SK-N-SH (cell line): ENCODE results near the gene ATP2A1.

Experiments used
- GATA2 ChIP-seq: sonication (generic); formaldehyde crosslinking; IDR thresholded peaks from 2 replicates; pipeline ENCODE4 v1.5.0; 2020; ENCODE audit warnings: mild to moderate bottlenecking, missing genetic modification reagents
- MEF2A ChIP-seq: IDR thresholded peaks from 2 replicates; pipeline ENCODE4 v1.4.0; 2012; ENCODE audit warnings: low read depth, borderline replicate concordance
- MXI1 ChIP-seq: IDR thresholded peaks from 2 replicates; pipeline ENCODE4 v1.6.1; 2012; ENCODE audit warnings: mild to moderate bottlenecking, low read depth, low read length, improper control_type of control experiment
- POLR2AphosphoS5 ChIP-seq: IDR thresholded peaks from 2 replicates; pipeline ENCODE4 v1.6.1; 2012; ENCODE audit warnings: low read depth, low read length
- RXRA ChIP-seq: IDR thresholded peaks from 2 replicates; pipeline ENCODE4 v1.4.0; 2012; ENCODE audit warnings: low read depth, mild to moderate bottlenecking, borderline replicate concordance
- SIN3A ChIP-seq: IDR thresholded peaks from 2 replicates; pipeline ENCODE4 v1.6.1; 2012; ENCODE audit warnings: low read depth, mild to moderate bottlenecking, low read length, moderate library complexity, borderline replicate concordance
- TF ChIP-seq, protein P1 (sequence below): IDR thresholded peaks from 2 replicates; pipeline ENCODE4 v1.4.0; 2012; ENCODE audit warnings: low read depth, borderline replicate concordance
- TF ChIP-seq, protein P2 (sequence below): fragments of 200-600 bp; sonication (generic); IDR thresholded peaks from 2 replicates; pipeline ENCODE4 v1.6.1; 2017; ENCODE audit warnings: antibody characterized with exemption, mild to moderate bottlenecking, moderate library complexity
- TF ChIP-seq, protein P3 (sequence below): IDR thresholded peaks from 2 replicates; pipeline ENCODE4 v1.6.1; 2012; ENCODE audit warnings: mild to moderate bottlenecking, low read depth, low read length, moderate library complexity

DNA sequence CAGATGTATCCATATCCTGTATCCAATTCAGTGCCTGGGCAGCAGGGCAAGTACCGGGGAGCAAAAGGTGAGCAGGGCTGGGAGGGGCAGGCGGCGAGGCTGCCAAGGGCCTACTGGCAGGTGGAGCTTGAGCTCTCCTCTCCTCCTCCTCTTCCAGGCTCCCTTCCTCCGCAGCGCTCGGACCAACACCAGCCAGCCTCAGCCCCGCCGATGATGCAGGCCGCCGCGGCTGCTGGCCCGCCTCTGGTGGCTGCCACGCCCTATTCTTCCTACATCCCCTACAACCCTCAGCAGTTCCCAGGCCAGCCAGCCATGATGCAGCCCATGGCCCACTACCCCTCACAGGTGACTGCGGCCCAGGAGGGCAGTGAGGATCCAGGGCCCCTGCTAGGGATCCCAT, 43.9 kb upstream of the ATP2A1 start:
- TF ChIP-seq, protein P1, sequence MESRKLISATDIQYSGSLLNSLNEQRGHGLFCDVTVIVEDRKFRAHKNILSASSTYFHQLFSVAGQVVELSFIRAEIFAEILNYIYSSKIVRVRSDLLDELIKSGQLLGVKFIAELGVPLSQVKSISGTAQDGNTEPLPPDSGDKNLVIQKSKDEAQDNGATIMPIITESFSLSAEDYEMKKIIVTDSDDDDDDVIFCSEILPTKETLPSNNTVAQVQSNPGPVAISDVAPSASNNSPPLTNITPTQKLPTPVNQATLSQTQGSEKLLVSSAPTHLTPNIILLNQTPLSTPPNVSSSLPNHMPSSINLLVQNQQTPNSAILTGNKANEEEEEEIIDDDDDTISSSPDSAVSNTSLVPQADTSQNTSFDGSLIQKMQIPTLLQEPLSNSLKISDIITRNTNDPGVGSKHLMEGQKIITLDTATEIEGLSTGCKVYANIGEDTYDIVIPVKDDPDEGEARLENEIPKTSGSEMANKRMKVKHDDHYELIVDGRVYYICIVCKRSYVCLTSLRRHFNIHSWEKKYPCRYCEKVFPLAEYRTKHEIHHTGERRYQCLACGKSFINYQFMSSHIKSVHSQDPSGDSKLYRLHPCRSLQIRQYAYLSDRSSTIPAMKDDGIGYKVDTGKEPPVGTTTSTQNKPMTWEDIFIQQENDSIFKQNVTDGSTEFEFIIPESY: no peak
- TF ChIP-seq, protein P2, sequence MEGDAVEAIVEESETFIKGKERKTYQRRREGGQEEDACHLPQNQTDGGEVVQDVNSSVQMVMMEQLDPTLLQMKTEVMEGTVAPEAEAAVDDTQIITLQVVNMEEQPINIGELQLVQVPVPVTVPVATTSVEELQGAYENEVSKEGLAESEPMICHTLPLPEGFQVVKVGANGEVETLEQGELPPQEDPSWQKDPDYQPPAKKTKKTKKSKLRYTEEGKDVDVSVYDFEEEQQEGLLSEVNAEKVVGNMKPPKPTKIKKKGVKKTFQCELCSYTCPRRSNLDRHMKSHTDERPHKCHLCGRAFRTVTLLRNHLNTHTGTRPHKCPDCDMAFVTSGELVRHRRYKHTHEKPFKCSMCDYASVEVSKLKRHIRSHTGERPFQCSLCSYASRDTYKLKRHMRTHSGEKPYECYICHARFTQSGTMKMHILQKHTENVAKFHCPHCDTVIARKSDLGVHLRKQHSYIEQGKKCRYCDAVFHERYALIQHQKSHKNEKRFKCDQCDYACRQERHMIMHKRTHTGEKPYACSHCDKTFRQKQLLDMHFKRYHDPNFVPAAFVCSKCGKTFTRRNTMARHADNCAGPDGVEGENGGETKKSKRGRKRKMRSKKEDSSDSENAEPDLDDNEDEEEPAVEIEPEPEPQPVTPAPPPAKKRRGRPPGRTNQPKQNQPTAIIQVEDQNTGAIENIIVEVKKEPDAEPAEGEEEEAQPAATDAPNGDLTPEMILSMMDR: no peak
- TF ChIP-seq GATA2 (CRISPR knock-in tag) (no peak), MEF2A (no peak), MXI1 (no peak), RXRA (no peak), SIN3A (no peak), POLR2AphosphoS5 (no peak)
- TF ChIP-seq, protein P3, sequence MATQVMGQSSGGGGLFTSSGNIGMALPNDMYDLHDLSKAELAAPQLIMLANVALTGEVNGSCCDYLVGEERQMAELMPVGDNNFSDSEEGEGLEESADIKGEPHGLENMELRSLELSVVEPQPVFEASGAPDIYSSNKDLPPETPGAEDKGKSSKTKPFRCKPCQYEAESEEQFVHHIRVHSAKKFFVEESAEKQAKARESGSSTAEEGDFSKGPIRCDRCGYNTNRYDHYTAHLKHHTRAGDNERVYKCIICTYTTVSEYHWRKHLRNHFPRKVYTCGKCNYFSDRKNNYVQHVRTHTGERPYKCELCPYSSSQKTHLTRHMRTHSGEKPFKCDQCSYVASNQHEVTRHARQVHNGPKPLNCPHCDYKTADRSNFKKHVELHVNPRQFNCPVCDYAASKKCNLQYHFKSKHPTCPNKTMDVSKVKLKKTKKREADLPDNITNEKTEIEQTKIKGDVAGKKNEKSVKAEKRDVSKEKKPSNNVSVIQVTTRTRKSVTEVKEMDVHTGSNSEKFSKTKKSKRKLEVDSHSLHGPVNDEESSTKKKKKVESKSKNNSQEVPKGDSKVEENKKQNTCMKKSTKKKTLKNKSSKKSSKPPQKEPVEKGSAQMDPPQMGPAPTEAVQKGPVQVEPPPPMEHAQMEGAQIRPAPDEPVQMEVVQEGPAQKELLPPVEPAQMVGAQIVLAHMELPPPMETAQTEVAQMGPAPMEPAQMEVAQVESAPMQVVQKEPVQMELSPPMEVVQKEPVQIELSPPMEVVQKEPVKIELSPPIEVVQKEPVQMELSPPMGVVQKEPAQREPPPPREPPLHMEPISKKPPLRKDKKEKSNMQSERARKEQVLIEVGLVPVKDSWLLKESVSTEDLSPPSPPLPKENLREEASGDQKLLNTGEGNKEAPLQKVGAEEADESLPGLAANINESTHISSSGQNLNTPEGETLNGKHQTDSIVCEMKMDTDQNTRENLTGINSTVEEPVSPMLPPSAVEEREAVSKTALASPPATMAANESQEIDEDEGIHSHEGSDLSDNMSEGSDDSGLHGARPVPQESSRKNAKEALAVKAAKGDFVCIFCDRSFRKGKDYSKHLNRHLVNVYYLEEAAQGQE: no peak
